B cell (primary cell): ENCODE results near the gene PTPN22. TPM values are rescaled to one million over a fixed set of nuclear protein-coding genes. Genes with fewer than 3 reads are reported as not detected.

Experiments used
- ATAC-seq: fragments of 200-7000 bp; cut with Tn5 transposase; one replicate; pipeline ENCODE4 v1.10.0; 2021; ENCODE audit warnings: low read depth, mild to moderate bottlenecking, moderate number of reproducible peaks, moderate library complexity
- CTCF ChIA-PET: fragments of 350-600 bp; sonication (Branson Sonifier 250); formaldehyde crosslinking; loops from one replicate; lab custom pipeline; 2021; ENCODE audit warnings: antibody characterized with exemption, inconsistent platforms; lab: Charles Lee
- POLR2A ChIA-PET: fragments of 350-600 bp; sonication (Branson Sonifier 250); formaldehyde crosslinking; loops from one replicate; lab custom pipeline; 2021; ENCODE audit warnings: antibody characterized with exemption; lab: Charles Lee
- DNase-seq: peaks from one replicate; pipeline ENCODE4 v3.0.0; 2013
- H2AFZ ChIP-seq: 2 replicates; pipeline ENCODE4 v1.6.1; 2012; ENCODE audit warnings: mild to moderate bottlenecking, low read depth, low read length; ENCODE audit not compliant: insufficient read depth, poor library complexity, severe bottlenecking
- H3K27ac ChIP-seq, 2 donors: 1 replicate in 1 of 2; 2 replicates in 1 of 2; pipeline ENCODE4 v1.5.1; 2012 to 2013; ENCODE audit warnings: low read length in 2 of 2, mild to moderate bottlenecking in 2 of 2, moderate library complexity in 1 of 2
- H3K27me3 ChIP-seq, 4 experiments: fragments of 200-600 bp in 1 of 4; sonication (generic) in 1 of 4; replicated peaks in 1 of 4; 1 replicate in 2 of 4; 2 replicates in 2 of 4; pipeline versions ENCODE4 v1.6.1 to v1.7.0; 2013 to 2016; ENCODE audit warnings: low read length in 3 of 4, mild to moderate bottlenecking in 2 of 4, mixed read lengths in 1 of 4, moderate library complexity in 1 of 4; ENCODE audit not compliant: insufficient read depth in 4 of 4, control insufficient read depth in 3 of 4; ENCODE audit errors: control extremely low read depth in 1 of 4
- H3K36me3 ChIP-seq, 2 experiments: replicated peaks in 1 of 2; 1 replicate in 1 of 2; 2 replicates in 1 of 2; pipeline versions ENCODE4 v1.6.1 to v1.7.1; 2013; ENCODE audit warnings: low read length in 1 of 2; ENCODE audit not compliant: insufficient read depth in 2 of 2, control insufficient read depth in 1 of 2; ENCODE audit errors: control extremely low read depth in 1 of 2, extremely low read depth in 1 of 2
- H3K4me1 ChIP-seq, 2 donors: fragments of 200-600 bp in 1 of 2; sonication (generic) in 1 of 2; 1 replicate in 1 of 2; 2 replicates in 1 of 2; pipeline versions ENCODE4 v1.5.1 to v1.6.1; 2013 to 2017; ENCODE audit warnings: low read length in 2 of 2; ENCODE audit not compliant: control insufficient read depth in 2 of 2, insufficient read depth in 2 of 2
- H3K4me2 ChIP-seq: replicated peaks from 2 replicates; pipeline ENCODE3; 2012; ENCODE audit warnings: mild to moderate bottlenecking, low read depth, low read length; ENCODE audit not compliant: poor library complexity, severe bottlenecking
- H3K4me3 ChIP-seq, 5 experiments: fragments of 200-600 bp in 1 of 5; sonication (generic) in 1 of 5; 1 replicate in 3 of 5; 2 replicates in 2 of 5; pipeline versions ENCODE4 v1.5.1 to v1.7.0; 2011 to 2016; ENCODE audit warnings: low read length in 4 of 5, mild to moderate bottlenecking in 4 of 5, low read depth in 2 of 5, control low read depth in 1 of 5, moderate library complexity in 1 of 5; ENCODE audit not compliant: insufficient read depth in 1 of 5; ENCODE audit errors: control extremely low read depth in 1 of 5, extremely low read depth in 1 of 5
- H3K79me2 ChIP-seq: fragments of 200-600 bp; sonication (generic); one replicate; pipeline ENCODE4 v1.6.0; 2016; ENCODE audit warnings: low read length; ENCODE audit not compliant: control insufficient read depth, insufficient read depth
- H3K9ac ChIP-seq: fragments of 200-600 bp; sonication (generic); 2 replicates; pipeline ENCODE4 v1.6.1; 2017; ENCODE audit warnings: mild to moderate bottlenecking, low read length, moderate library complexity
- H3K9me3 ChIP-seq, 3 donors: one replicate each; pipeline versions ENCODE4 v1.6.1 to v1.7.1; 2013; ENCODE audit warnings: low read length in 2 of 3; ENCODE audit not compliant: control insufficient read depth in 2 of 3, insufficient read depth in 1 of 3; ENCODE audit errors: control extremely low read depth in 1 of 3
- H4K20me1 ChIP-seq: 2 replicates; pipeline ENCODE4 v1.6.0; 2012; ENCODE audit warnings: mild to moderate bottlenecking, low read length; ENCODE audit not compliant: insufficient read depth, control insufficient read depth, poor library complexity, severe bottlenecking
- H3K27ac Mint-ChIP-seq: one replicate; pipeline ENCODE4 v1.8.0; 2021; ENCODE audit warnings: mixed read lengths
- H3K27me3 Mint-ChIP-seq: one replicate; pipeline ENCODE4 v1.8.0; 2021; ENCODE audit warnings: mixed read lengths
- H3K4me1 Mint-ChIP-seq: one replicate; pipeline ENCODE4 v1.8.0; 2021; ENCODE audit warnings: mixed read lengths
- H3K4me3 Mint-ChIP-seq: one replicate; pipeline ENCODE4 v1.8.0; 2021; ENCODE audit warnings: mixed read lengths
- H3K9me3 Mint-ChIP-seq: one replicate; pipeline ENCODE4 v1.8.0; 2022; ENCODE audit warnings: mixed read lengths; ENCODE audit not compliant: insufficient read depth
- CTCF ChIP-seq: fragments of 200-600 bp; IDR thresholded peaks from one replicate; pipeline ENCODE4 v1.8.0; 2022; ENCODE audit warnings: antibody characterized with exemption, mild to moderate bottlenecking
- EZH2 ChIP-seq: IDR thresholded peaks from 2 replicates; pipeline ENCODE4 v1.6.1; 2012; ENCODE audit warnings: borderline replicate concordance, low read depth, mild to moderate bottlenecking, moderate library complexity, low read length; ENCODE audit not compliant: insufficient read depth, poor library complexity, severe bottlenecking
- WGBS: methylation state at CpG from one replicate; pipeline ENCODE4 v1.1.5; 2013; ENCODE audit warnings: missing lambda C conversion rate; ENCODE audit not compliant: insufficient coverage; 5-methylcytosine and 5-hydroxymethylcytosine counted together
- intact Hi-C: fragments of 100-400 bp; cut with micrococcal nuclease; formaldehyde crosslinking; loops from one replicate; pipeline ENCODE4 v1.10.0; 2022
- polyA plus RNA-seq: library from polyadenylated mRNA; depleted of rRNA; stranded (reverse); fragments of >200 nt; gene quantifications from 2 replicates; pipeline ENCODE4 v1.2.3, GENCODE V29; 2012
- total RNA-seq, 2 donors: library from RNA; stranded (reverse); fragments of 120-200 nt in 1 of 2; gene quantifications; 1 replicate in 1 of 2; 2 replicates in 1 of 2; pipeline versions ENCODE4 v1.2.3 to v1.2.4, GENCODE V29; 2013 to 2022

PTPN22 gene
- total and polyA plus RNA-seq, 2 donors (not counting 1 experiment from before 2014, with no cell fraction given) = 14.3 to 37.4 TPM

- Mint-ChIP-seq H3K4me1 (peaks cover 43% of the 10 kb centered on the region), H3K9me3 (no peaks in the 10 kb centered on the region), H3K27me3 (no peaks in the 10 kb centered on the region), H3K4me3 (peak overlapping the region; percentile 92), H3K27ac (peak overlapping the region; percentile 99)
- DNase-seq (no peak), ATAC-seq (peak; percentile 11)
- Histone ChIP-seq H3K9ac (peak overlapping the region; percentile 85), H3K79me2 (peaks cover 41% of the 10 kb centered on the region), H3K36me3 (peaks cover 3 to 40% of the 10 kb centered on the region in 2 experiments), H3K4me2 (peak overlapping the region; percentile 83), H3K4me1 (peaks cover 32 to 39% of the 10 kb centered on the region in 2 donors), H3K9me3 (no peaks in the 10 kb centered on the region), H3K4me3 (peak overlapping the region; percentile 87 to 98 (median 92)), H2AFZ (peak overlapping the region; percentile 96), H3K27ac (peak overlapping the region; percentile 87 to 93), H4K20me1 (no peaks in the 10 kb centered on the region), H3K27me3 (no peaks in the 10 kb centered on the region)
- TF ChIP-seq CTCF (no peak), EZH2 (no peak)
- 0% methylated on average over 9 of the region's 11 CpGs for WGBS
- ChIA-PET CTCF (interaction anchor here (0.8 to 5.6 kb wide), 14 partner anchors 12 to 1189 kb away, joined by 3 to 94 read pairs (median 6); partner anchors contain the start of genes HIPK1 and PPM1J), POLR2A (interaction anchor here (1.0 to 3.5 kb wide), 5 partner anchors 25 to 92 kb away, joined by 4 to 50 read pairs (median 5); partner anchors contain the start of genes HIPK1 and RSBN1)
- intact Hi-C loops = loop anchor here (1.0 to 10.0 kb wide), 2 partner anchors 45 to 1189 kb away; partner anchors contain the start of gene PPM1J
Measured at GRCh38 chr1:113904293-113904673, 32.8 kb upstream of the PTPN22 start.
